HepG2 (cell line): ENCODE data around the gene GABRR3. TPM values are rescaled to one million over a fixed set of nuclear protein-coding genes. Genes with fewer than 3 reads are reported as not detected.
A peak's percentile ranks its signal among the peaks of the same experiment; 100 is the strongest.

Experiments used
- ATF7-NPFF ChIP-seq: sonication (generic); formaldehyde crosslinking; IDR thresholded peaks from 2 replicates; pipeline ENCODE4 v1.8.1; 2023; ENCODE audit warnings: mild to moderate bottlenecking, low read depth, missing genetic modification reagents, moderate library complexity
- BCL6 ChIP-seq: IDR thresholded peaks from 2 replicates; pipeline ENCODE4 v1.6.1; 2016; ENCODE audit warnings: missing genetic modification reagents, missing compliant biosample characterization
- EHMT2 ChIP-seq: fragments of 200-600 bp; sonication (generic); IDR thresholded peaks from 2 replicates; pipeline ENCODE4 v1.7.0; 2017; ENCODE audit warnings: antibody characterized with exemption, low read depth, low read length, borderline replicate concordance
- EP300 ChIP-seq, 3 experiments: sonication (generic) in 1 of 3; formaldehyde crosslinking in 1 of 3; IDR thresholded peaks; 2 replicates each; pipeline versions ENCODE4 v1.5.1 to v1.6.1; 2011 to 2020; ENCODE audit warnings: low read depth in 2 of 3, low read length in 2 of 3, borderline replicate concordance in 1 of 3, improper control_type of control experiment in 1 of 3, mild to moderate bottlenecking in 1 of 3, missing genetic modification reagents in 1 of 3, moderate library complexity in 1 of 3
- FOSL1 ChIP-seq: sonication (generic); formaldehyde crosslinking; IDR thresholded peaks from 2 replicates; pipeline ENCODE4 v1.9.0; 2021; ENCODE audit warnings: missing genetic modification reagents, borderline replicate concordance
- MAX ChIP-seq: IDR thresholded peaks from 2 replicates; pipeline ENCODE4 v1.6.1; 2012; ENCODE audit warnings: inconsistent platforms
- PTBP1 ChIP-seq: fragments of 200-400 bp; formaldehyde crosslinking; IDR thresholded peaks from 2 replicates; pipeline ENCODE4 v1.6.1; 2018; ENCODE audit warnings: low read length, low read depth; ENCODE audit not compliant: poor library complexity, severe bottlenecking
- SMYD3 ChIP-seq: sonication (generic); formaldehyde crosslinking; IDR thresholded peaks from 2 replicates; pipeline ENCODE4 v1.8.1; 2023; ENCODE audit warnings: mild to moderate bottlenecking, missing genetic modification reagents
- TFE3 ChIP-seq: IDR thresholded peaks from 2 replicates; pipeline ENCODE4 v1.6.1; 2016
- ZBTB1 ChIP-seq: sonication (generic); formaldehyde crosslinking; IDR thresholded peaks from 2 replicates; pipeline ENCODE4 v1.4.0; 2020; ENCODE audit warnings: missing genetic modification reagents, borderline replicate concordance
- ZNF136 ChIP-seq: sonication (generic); formaldehyde crosslinking; IDR thresholded peaks from 2 replicates; pipeline ENCODE4 v1.8.1; 2022; ENCODE audit warnings: low read depth, mild to moderate bottlenecking, moderate library complexity, missing genetic modification reagents
- ZNF138 ChIP-seq: sonication (generic); formaldehyde crosslinking; IDR thresholded peaks from 2 replicates; pipeline ENCODE4 v1.5.0; 2020; ENCODE audit warnings: mild to moderate bottlenecking, low read depth, missing genetic modification reagents
- ZNF614 ChIP-seq: IDR thresholded peaks from 2 replicates; pipeline ENCODE4 v1.6.1; 2018; ENCODE audit warnings: missing biosample characterization, missing genetic modification reagents, inconsistent platforms, borderline replicate concordance
- ZNF740 ChIP-seq: sonication (generic); formaldehyde crosslinking; IDR thresholded peaks from 2 replicates; pipeline ENCODE4 v1.4.0; 2020; ENCODE audit warnings: missing genetic modification reagents
- ZNF746 ChIP-seq: sonication (generic); formaldehyde crosslinking; IDR thresholded peaks from 2 replicates; pipeline ENCODE4 v1.8.0; 2022; ENCODE audit warnings: mild to moderate bottlenecking, missing genetic modification reagents
- polyA plus RNA-seq, 8 experiments: library from polyadenylated mRNA; depleted of rRNA in 3 of 8; stranded (reverse) in 7 of 8; unstranded in 1 of 8; fragments of >200 nt; fragmentation: Illumina TruSeq in 4 of 8; extraction: Trizol in 4 of 8; gene quantifications; 2 replicates each; pipeline versions ENCODE4 v1.2.1 to v1.2.3, GENCODE V29; 2011 to 2016; ENCODE audit warnings: low read depth in 4 of 8, missing spikeins in 1 of 8, mixed read lengths in 1 of 8; ENCODE audit not compliant: insufficient read depth in 1 of 8
- total RNA-seq, 5 experiments: library from RNA; depleted of rRNA; stranded (reverse); fragments of >200 nt; fragmentation: Illumina TruSeq; extraction: Trizol; gene quantifications; 2 replicates each; pipeline ENCODE4 v1.2.3, GENCODE V29; 2016; ENCODE audit warnings: low read depth in 1 of 5
- TF ChIP-seq, protein P1 (sequence below): sonication (generic); formaldehyde crosslinking; IDR thresholded peaks from 2 replicates; pipeline ENCODE4 v1.8.0; 2022; ENCODE audit warnings: missing genetic modification reagents, low read depth, mild to moderate bottlenecking, borderline replicate concordance
- TF ChIP-seq, protein P2 (sequence below): sonication (generic); formaldehyde crosslinking; IDR thresholded peaks from 2 replicates; pipeline ENCODE4 v1.4.0; 2020; ENCODE audit warnings: missing genetic modification reagents
- TF ChIP-seq, protein P3 (sequence below): IDR thresholded peaks from 2 replicates; pipeline ENCODE4 v1.6.1; 2016; ENCODE audit warnings: missing genetic modification reagents, missing compliant biosample characterization
- TF ChIP-seq, protein P4 (sequence below): IDR thresholded peaks from 2 replicates; pipeline ENCODE4 v1.6.1; 2016; ENCODE audit warnings: mild to moderate bottlenecking, missing biosample characterization, missing genetic modification reagents
- TF ChIP-seq, protein P5 (sequence below): sonication (generic); formaldehyde crosslinking; IDR thresholded peaks from 2 replicates; pipeline ENCODE4 v1.4.0; 2020; ENCODE audit warnings: low read depth, mild to moderate bottlenecking, missing genetic modification reagents

Gene GABRR3
- total and polyA plus RNA-seq, 2 of the 13 experiments (the other 11 are each of a cell fraction or from before 2014, with no cell fraction given), result 0.42 to 0.83 TPM

GRCh38 chr3:97971679-97972567 is 63.2 kb downstream of the GABRR3 start, which contains the start of gene RIOX2 (continued):
- TF ChIP-seq, protein P1, sequence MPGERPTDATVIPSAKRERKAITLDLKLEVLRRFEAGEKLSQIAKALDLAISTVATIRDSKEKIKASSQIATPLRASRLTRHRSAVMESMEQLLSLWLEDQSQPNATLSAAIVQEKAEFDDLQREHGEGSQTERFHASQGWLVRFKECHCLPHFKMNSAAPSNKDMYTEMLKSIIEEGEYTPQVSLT (CRISPR knock-in tag), result no peak
- no peak for TF ChIP-seq TFE3
- TF ChIP-seq FOSL1, result no peak
- TF ChIP-seq, protein P2, sequence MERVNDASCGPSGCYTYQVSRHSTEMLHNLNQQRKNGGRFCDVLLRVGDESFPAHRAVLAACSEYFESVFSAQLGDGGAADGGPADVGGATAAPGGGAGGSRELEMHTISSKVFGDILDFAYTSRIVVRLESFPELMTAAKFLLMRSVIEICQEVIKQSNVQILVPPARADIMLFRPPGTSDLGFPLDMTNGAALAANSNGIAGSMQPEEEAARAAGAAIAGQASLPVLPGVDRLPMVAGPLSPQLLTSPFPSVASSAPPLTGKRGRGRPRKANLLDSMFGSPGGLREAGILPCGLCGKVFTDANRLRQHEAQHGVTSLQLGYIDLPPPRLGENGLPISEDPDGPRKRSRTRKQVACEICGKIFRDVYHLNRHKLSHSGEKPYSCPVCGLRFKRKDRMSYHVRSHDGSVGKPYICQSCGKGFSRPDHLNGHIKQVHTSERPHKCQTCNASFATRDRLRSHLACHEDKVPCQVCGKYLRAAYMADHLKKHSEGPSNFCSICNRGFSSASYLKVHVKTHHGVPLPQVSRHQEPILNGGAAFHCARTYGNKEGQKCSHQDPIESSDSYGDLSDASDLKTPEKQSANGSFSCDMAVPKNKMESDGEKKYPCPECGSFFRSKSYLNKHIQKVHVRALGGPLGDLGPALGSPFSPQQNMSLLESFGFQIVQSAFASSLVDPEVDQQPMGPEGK (CRISPR knock-in tag), result peak; percentile 47; the same call in 1 of the 2 replicates
- peak; percentile 99 for TF ChIP-seq MAX
- TF ChIP-seq ZBTB1 (CRISPR knock-in tag), result no peak
- no peak for TF ChIP-seq SMYD3 (CRISPR knock-in tag)
- TF ChIP-seq ZNF136 (CRISPR knock-in tag), result peak; percentile 49; the same call in 1 of the 2 replicates
- TF ChIP-seq, protein P3, sequence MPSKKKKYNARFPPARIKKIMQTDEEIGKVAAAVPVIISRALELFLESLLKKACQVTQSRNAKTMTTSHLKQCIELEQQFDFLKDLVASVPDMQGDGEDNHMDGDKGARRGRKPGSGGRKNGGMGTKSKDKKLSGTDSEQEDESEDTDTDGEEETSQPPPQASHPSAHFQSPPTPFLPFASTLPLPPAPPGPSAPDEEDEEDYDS (CRISPR knock-in tag), result no peak
- TF ChIP-seq BCL6 (CRISPR knock-in tag), result 0 out of 2 replicates have a peak, but pooled peaks have one; percentile 37
- 0 out of 2 replicates have a peak, but pooled peaks have one; percentile 45 for TF ChIP-seq ZNF138 (CRISPR knock-in tag)
- no peak for TF ChIP-seq PTBP1
- no peak; the same call in none of the 2 replicates for TF ChIP-seq ATF7-NPFF
- TF ChIP-seq, protein P4, sequence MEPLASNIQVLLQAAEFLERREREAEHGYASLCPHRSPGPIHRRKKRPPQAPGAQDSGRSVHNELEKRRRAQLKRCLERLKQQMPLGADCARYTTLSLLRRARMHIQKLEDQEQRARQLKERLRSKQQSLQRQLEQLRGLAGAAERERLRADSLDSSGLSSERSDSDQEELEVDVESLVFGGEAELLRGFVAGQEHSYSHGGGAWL (CRISPR knock-in tag), result peak; percentile 96; the same call in 1 of the 2 replicates
- TF ChIP-seq ZNF614 (CRISPR knock-in tag), result 0 out of 2 replicates have a peak, but pooled peaks have one; percentile 14
- TF ChIP-seq EHMT2, result no peak
- TF ChIP-seq EP300 (IDR thresholded peaks at IDR 0.05; ENCODE audit: low read depth in 2 of 2, low read length in 2 of 2), result no peak
- TF ChIP-seq EP300 (CRISPR knock-in tag; IDR thresholded peaks at IDR 0.05; ENCODE audit: borderline replicate concordance), result no peak
- TF ChIP-seq, protein P5, sequence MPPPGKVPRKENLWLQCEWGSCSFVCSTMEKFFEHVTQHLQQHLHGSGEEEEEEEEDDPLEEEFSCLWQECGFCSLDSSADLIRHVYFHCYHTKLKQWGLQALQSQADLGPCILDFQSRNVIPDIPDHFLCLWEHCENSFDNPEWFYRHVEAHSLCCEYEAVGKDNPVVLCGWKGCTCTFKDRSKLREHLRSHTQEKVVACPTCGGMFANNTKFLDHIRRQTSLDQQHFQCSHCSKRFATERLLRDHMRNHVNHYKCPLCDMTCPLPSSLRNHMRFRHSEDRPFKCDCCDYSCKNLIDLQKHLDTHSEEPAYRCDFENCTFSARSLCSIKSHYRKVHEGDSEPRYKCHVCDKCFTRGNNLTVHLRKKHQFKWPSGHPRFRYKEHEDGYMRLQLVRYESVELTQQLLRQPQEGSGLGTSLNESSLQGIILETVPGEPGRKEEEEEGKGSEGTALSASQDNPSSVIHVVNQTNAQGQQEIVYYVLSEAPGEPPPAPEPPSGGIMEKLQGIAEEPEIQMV (CRISPR knock-in tag), result no peak
- TF ChIP-seq ZNF740, result 0 out of 2 replicates have a peak, but pooled peaks have one; percentile 15
- peak; percentile 49; the same call in 1 of the 2 replicates for TF ChIP-seq ZNF746 (CRISPR knock-in tag)
